CD4-positive, alpha-beta T cell (primary cell): Measurements from ENCODE around the gene DHRS3. TPM values are rescaled to one million over a fixed set of nuclear protein-coding genes. Genes with fewer than 3 reads are reported as not detected.

ENCODE experiments used
- ATAC-seq: fragments of 200-7000 bp; cut with Tn5 transposase; one replicate; pipeline ENCODE4 v1.10.0; 2022; ENCODE audit warnings: mild to moderate bottlenecking; ENCODE audit not compliant: poor library complexity
- CTCF ChIA-PET: fragments of 350-600 bp; sonication (Branson Sonifier 250); formaldehyde crosslinking; loops from one replicate; lab custom pipeline; 2021; ENCODE audit warnings: antibody characterized with exemption, inconsistent platforms; lab: Charles Lee
- POLR2A ChIA-PET: fragments of 350-600 bp; sonication (Branson Sonifier 250); formaldehyde crosslinking; loops from one replicate; lab custom pipeline; 2021; ENCODE audit warnings: antibody characterized with exemption, inconsistent platforms; lab: Charles Lee
- DNase-seq, 14 experiments: peaks; one replicate each; pipeline ENCODE4 v3.0.0-alpha.2; 2013 to 2020; ENCODE audit warnings: mixed read lengths in 2 of 14
- H3K27ac ChIP-seq, 2 donors: one replicate each; pipeline versions ENCODE4 v1.5.1 to v1.7.0; 2013; ENCODE audit warnings: low read length in 2 of 2, low read depth in 1 of 2, mild to moderate bottlenecking in 1 of 2
- H3K27me3 ChIP-seq, 2 experiments: 1 replicate in 1 of 2; 2 replicates in 1 of 2; pipeline versions ENCODE4 v1.6.1 to v1.7.0; 2013; ENCODE audit warnings: low read length in 2 of 2, control low read depth in 1 of 2, mild to moderate bottlenecking in 1 of 2, moderate library complexity in 1 of 2; ENCODE audit not compliant: insufficient read depth in 2 of 2, control insufficient read depth in 1 of 2
- H3K36me3 ChIP-seq: one replicate; pipeline ENCODE4 v1.6.1; 2013; ENCODE audit warnings: low read length, control low read depth; ENCODE audit not compliant: insufficient read depth
- H3K4me1 ChIP-seq: one replicate; pipeline ENCODE4 v1.6.1; 2013; ENCODE audit warnings: low read length, control low read depth; ENCODE audit not compliant: insufficient read depth
- H3K4me3 ChIP-seq: one replicate; pipeline ENCODE4 v1.5.1; 2013; ENCODE audit warnings: mild to moderate bottlenecking, low read length, moderate library complexity
- H3K9me3 ChIP-seq, 2 experiments: 1 replicate in 1 of 2; 2 replicates in 1 of 2; pipeline versions ENCODE4 v1.6.1 to v1.7.0; 2013; ENCODE audit warnings: low read length in 2 of 2, mild to moderate bottlenecking in 2 of 2, control low read depth in 1 of 2, moderate library complexity in 1 of 2; ENCODE audit not compliant: control insufficient read depth in 1 of 2, insufficient read depth in 1 of 2
- H3K27ac Mint-ChIP-seq: one replicate; pipeline ENCODE4 v1.8.0; 2020; ENCODE audit warnings: mixed read lengths
- H3K27me3 Mint-ChIP-seq: one replicate; pipeline ENCODE4 v1.8.0; 2021; ENCODE audit warnings: mixed read lengths
- H3K36me3 Mint-ChIP-seq: one replicate; pipeline ENCODE4 v1.8.0; 2021; ENCODE audit warnings: low read depth, mixed read lengths
- H3K4me1 Mint-ChIP-seq: one replicate; pipeline ENCODE4 v1.8.0; 2021; ENCODE audit warnings: low read depth, mixed read lengths
- H3K4me3 Mint-ChIP-seq: one replicate; pipeline ENCODE4 v1.8.0; 2020; ENCODE audit warnings: mild to moderate bottlenecking, mixed read lengths
- H3K9me3 Mint-ChIP-seq: one replicate; pipeline ENCODE4 v1.8.0; 2020; ENCODE audit warnings: mixed read lengths
- CTCF ChIP-seq: fragments of 200-600 bp; IDR thresholded peaks from one replicate; pipeline ENCODE4 v1.8.0; 2022; ENCODE audit warnings: antibody characterized with exemption, mild to moderate bottlenecking
- intact Hi-C, 2 experiments: fragments of 100-400 bp; cut with DNase I in 1 of 2; cut with micrococcal nuclease in 1 of 2; formaldehyde crosslinking; loops; one replicate each; pipeline versions ENCODE4 v1.15.1 to v1.9.0; 2023 to 2025; cut with DNase I, micrococcal nuclease
- total RNA-seq, 174 experiments: library from RNA in 2 of 174; stranded (reverse) in 2 of 174; gene quantifications; one replicate each; pipeline ENCODE4 v1.2.3 and lab custom pipeline; 2021 to 2026

Gene DHRS3
- total RNA-seq, 2 experiments from 2014 or later: 102 to 108 TPM

GRCh38 chr1:12583484-12583883, 34.5 kb downstream of the DHRS3 start:
- no peaks in the 10 kb centered on the region for H3K9me3 ChIP-seq
- ChIA-PET POLR2A (no interaction called here), CTCF (no interaction called here)
- H3K36me3 ChIP-seq: peaks cover 32% of the 10 kb centered on the region
- H3K4me3 ChIP-seq: no peak overlapping the region
- Mint-ChIP-seq H3K4me3 (no peak overlapping the region), H3K27ac (no peak overlapping the region), H3K27me3 (no peaks in the 10 kb centered on the region), H3K36me3 (peaks cover 36% of the 10 kb centered on the region), H3K4me1 (peaks cover 7% of the 10 kb centered on the region), H3K9me3 (no peaks in the 10 kb centered on the region)
- peaks cover 4% of the 10 kb centered on the region for H3K4me1 ChIP-seq
- TF ChIP-seq CTCF: no peak
- DNase-seq (no peak), ATAC-seq (no peak)
- no peaks in the 10 kb centered on the region for H3K27me3 ChIP-seq
- no peak overlapping the region for H3K27ac ChIP-seq
- intact Hi-C loops: no loop called here

- H3K4me1 ChIP-seq: peaks cover under 1% of the 10 kb centered on the region
- no peaks in the 10 kb centered on the region for H3K9me3 ChIP-seq
- Mint-ChIP-seq H3K4me3 (no peak overlapping the region), H3K27ac (no peak overlapping the region), H3K4me1 (peaks cover under 1% of the 10 kb centered on the region), H3K36me3 (peaks cover 33% of the 10 kb centered on the region), H3K9me3 (no peaks in the 10 kb centered on the region), H3K27me3 (no peaks in the 10 kb centered on the region)
- H3K27ac ChIP-seq: no peak overlapping the region
- CTCF ChIA-PET: no interaction called here
- POLR2A ChIA-PET: no interaction called here
- no peak overlapping the region for H3K4me3 ChIP-seq
- no peak for TF ChIP-seq CTCF
- ATAC-seq: no peak
- DNase-seq: no peak
- no peaks in the 10 kb centered on the region for H3K27me3 ChIP-seq
- H3K36me3 ChIP-seq: peaks cover 33% of the 10 kb centered on the region
- intact Hi-C loops: no loop called here
Observed at GRCh38 chr1:12582649-12583048, 35.4 kb downstream of the DHRS3 start.

DNA sequence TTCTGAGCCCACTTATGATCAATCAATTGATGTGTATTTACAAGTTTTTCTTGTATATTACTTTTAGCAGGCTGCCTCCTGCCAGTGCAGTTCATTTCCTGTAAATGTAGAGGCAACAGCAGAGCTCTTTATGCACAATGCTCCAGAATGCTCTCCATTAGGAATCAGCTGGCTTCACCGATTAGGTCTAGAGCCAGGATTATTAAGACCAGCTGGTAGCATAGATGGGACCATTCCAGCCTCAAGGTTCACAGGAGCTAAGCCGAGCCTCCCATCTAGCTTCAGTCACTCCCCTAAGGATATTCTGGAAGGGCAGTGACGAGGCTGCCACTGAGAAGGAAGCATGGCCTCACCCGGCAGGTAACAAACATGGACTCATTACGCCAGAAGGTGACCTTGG, 36.8 kb downstream of the DHRS3 start:
- TF ChIP-seq CTCF: no peak
- Mint-ChIP-seq H3K9me3 (no peaks in the 10 kb centered on the region), H3K4me3 (no peak overlapping the region), H3K4me1 (no peaks in the 10 kb centered on the region), H3K27ac (no peak overlapping the region), H3K27me3 (no peaks in the 10 kb centered on the region), H3K36me3 (peaks cover 43% of the 10 kb centered on the region)
- DNase-seq: no peak
- no peaks in the 10 kb centered on the region for H3K4me1 ChIP-seq
- no peak overlapping the region for H3K27ac ChIP-seq
- H3K9me3 ChIP-seq: no peaks in the 10 kb centered on the region
- ATAC-seq: no peak
- POLR2A ChIA-PET: no interaction called here
- H3K36me3 ChIP-seq: peaks cover 31% of the 10 kb centered on the region
- no peak overlapping the region for H3K4me3 ChIP-seq
- CTCF ChIA-PET: no interaction called here
- intact Hi-C loops: no loop called here
- H3K27me3 ChIP-seq: no peaks in the 10 kb centered on the region
